Suprapubic skin (tissue), 3 donors: ENCODE data around the gene RRBP1.

ENCODE experiments used
- CTCF ChIP-seq, 2 donors: fragments of 200-600 bp in 1 of 2; fragments of 450-650 bp in 1 of 2; sonication (generic) in 1 of 2; IDR thresholded peaks; one replicate each; pipeline ENCODE4 v1.5.1; 2016 to 2019; ENCODE audit warnings: antibody characterized with exemption in 2 of 2, mild to moderate bottlenecking in 1 of 2, moderate library complexity in 1 of 2
- POLR2AphosphoS5 ChIP-seq, 3 donors: sonication (generic); formaldehyde crosslinking; IDR thresholded peaks; one replicate each; pipeline ENCODE4 v1.6.1; 2017; ENCODE audit warnings: antibody characterized with exemption in 3 of 3

DNA sequence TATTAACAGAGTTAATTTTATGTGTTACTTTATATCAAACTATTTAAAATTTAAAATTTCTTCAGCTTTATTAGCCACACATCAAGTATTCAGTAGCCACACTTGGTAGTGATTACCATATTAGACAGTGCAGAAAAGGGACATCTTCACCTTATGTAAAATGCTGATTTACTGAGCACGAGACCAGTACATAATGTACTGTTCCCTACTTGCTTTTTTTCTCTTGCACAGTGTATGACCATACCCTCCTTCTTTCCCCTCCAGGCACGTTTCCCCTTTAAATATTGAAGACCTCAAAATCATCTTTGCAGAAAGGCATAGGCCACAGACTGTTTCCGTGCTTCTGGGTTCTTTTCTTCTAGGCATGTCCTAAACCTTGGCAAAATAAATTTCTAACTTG, 94.2 kb downstream of the RRBP1 start:
- no peak for TF ChIP-seq CTCF (IDR thresholded peaks at IDR 0.05)
- TF ChIP-seq POLR2AphosphoS5 (IDR thresholded peaks at IDR 0.05) = no peak
